HG03025 (cell line): Measurements from ENCODE around the gene ENTPD6.
"Not testable (repeated sequence)": the region's sequence is repeated elsewhere in the genome, so short reads cannot be mapped to it uniquely, and the experiment has no call there.

Experiments
- ATAC-seq: cut with Tn5 transposase; IDR thresholded peaks from one replicate; pipeline ENCODE4 v1.9.1; 2021; ENCODE audit warnings: mild to moderate bottlenecking, moderate library complexity; ENCODE audit not compliant: unreplicated experiment, low FRiP score

ENTPD6 gene

DNA sequence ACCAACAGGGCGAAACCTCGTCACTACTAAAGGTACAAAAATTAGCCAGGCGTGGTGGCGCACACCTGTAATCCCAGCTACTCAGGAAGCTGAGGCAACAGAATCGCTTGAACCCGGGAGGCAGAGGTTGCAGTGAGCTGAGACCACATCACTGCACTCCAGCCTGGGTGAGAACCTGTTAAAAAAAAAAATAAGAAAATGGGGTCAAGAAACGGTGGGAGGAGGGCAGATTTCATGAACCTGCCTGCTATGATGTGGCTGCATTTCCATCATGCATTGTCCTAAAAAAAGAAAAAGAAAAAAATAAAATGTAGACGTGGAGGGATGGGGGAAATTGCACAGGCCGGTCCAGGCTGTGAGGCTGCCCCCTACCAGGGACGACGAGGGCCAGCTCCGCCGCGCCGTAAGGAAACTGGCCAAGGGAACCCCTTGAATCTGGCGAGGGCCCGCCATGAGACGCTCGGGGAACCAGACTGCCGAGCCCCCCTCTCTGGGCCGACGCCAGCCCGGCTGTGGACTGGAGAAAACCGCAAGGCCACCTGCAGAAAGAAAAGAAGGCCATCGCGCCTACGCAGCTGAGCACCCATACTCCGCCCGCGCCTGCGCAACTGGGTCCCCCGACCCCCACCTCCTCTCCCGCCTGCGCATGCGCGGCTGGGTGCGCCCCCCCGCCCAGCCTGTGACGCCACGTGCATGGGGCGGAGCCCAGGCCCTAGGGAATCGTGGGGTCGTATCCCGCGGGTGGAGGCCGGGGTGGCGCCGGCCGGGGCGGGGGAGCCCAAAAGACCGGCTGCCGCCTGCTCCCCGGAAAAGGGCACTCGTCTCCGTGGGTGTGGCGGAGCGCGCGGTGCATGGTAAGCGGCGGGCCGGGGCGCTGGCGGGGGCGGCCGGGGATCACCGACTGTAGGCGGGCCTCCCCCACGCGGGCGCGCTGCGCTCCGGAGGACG, at the start of gene ENTPD6:
Gene ENTPD6 (plus strand): TSS at position 699 of the 948 bp plus-strand sequence. CDS start 10,825 bp downstream, outside the sequence.
- peak; percentile 75 for ATAC-seq

DNA sequence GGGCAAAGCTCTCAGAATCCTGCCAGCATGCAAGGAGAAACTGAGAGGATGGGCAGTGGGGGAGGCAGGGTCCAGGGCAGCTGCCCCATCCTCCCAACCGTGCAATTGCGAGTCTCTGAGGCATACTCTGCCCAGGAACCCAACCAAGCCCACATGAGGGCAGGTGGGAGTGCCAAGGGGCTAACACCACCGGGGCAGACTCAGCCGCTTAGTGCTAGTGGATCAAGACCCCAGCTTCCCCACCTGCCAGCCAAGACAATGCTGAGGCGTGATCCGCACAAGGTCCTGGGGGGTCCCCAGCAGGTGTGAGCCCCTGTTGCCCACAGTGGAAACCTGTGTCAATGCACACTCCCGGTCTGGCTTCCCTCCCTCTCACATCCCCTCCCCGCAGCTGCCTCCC, 48.5 kb upstream of the ENTPD6 start:
- no peak for ATAC-seq

DNA sequence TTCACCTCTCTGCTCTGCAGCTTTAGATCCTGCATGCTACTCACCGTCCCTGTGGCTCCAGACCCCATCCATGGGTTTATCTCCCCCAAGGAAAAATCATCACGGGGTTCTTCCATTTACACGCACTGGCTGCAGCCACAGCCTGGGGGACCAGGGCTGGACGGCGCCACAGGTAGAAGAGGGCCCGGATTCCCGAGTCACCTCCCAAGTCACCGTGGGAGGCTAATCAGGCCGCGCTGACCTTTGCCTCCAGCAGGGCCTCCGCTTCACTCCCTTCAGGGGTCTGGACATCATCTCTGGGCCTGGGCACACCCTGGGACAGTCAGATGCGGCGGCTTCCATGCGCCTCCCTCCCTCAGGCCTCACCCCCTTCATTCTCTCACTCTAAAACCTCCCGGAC, 47.8 kb upstream of the ENTPD6 start:
- no peak for ATAC-seq

DNA sequence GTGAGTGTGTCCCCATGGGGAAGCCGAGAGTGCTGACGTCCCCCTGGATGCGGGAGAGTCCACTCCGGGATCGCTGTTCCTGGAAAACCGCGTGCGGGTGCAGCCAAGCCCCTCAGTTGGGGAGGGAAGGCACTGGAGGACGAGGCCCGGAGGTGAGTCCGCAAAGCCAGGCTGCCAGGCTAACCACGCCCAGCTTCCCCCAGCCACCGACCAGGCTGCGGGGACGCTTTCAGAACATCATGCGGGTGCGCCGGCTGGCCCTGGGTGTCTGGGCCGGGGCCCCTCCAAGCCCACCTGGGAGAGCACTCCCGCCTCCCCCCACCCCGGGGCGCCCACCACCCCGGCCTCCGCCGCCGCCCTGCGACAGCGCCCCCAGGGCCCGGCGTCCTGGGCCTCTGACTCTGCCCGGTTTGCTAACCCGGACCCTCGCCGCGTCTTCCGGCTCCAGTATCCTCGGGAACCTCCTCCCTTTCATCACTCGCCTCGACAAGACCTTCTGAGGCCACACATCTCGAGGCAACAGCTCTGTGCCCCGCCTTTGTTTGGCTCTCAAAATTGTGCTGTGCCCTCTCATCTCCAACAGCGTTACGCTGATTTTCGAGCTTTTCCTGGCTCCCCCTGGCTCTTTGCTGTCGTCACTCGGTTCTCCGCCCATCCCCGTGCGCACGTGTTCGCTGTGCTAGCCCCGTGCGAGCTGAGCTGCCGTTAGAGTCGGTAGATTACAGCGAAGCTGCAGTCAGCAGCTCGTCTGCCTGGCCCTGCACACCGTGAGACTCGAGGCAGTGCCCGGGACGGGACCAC, 47.1 kb upstream of the ENTPD6 start:
- ATAC-seq, result no peak

DNA sequence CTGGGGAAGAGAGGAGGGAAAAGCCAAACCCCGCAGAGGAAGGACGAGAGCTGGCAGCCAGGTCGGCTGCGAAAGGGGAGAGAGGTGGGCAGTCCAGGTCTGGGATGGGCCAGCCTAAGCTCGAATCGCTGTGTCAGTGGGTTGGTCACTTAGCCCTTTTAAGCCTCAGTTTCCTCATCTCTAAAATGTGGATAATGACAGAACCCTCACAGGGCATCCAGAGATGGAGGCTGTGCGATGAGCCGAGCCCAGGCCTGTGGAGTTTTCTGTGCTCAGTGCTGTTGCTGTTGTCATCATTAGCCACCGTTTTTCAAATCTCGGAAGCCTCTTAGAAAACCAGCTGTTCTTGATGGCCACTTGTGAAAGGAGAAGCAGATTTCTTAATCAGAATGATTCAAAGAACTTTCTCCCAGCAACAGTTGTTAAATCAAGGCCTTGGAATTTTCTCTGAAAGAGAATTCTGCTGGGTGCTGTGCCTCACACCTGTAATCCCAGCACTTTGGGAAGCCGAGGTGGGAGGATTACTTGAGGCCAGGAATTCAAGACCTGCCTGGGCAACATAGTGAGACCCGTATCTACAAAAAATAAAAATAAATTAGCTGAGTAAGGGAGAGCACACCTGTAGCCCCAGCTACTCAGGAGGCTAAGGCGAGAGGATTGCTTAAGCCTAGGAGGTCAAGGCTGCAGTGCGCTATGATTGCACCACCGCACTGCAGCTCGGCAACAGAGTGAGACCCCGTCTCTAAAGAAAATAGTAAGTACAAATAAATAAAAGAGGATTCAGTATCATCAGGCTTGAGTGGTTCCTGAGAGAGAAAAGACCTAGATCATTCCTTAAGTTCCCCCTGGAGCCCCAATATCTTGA, 46.3 kb upstream of the ENTPD6 start:
- ATAC-seq, result no peak

DNA sequence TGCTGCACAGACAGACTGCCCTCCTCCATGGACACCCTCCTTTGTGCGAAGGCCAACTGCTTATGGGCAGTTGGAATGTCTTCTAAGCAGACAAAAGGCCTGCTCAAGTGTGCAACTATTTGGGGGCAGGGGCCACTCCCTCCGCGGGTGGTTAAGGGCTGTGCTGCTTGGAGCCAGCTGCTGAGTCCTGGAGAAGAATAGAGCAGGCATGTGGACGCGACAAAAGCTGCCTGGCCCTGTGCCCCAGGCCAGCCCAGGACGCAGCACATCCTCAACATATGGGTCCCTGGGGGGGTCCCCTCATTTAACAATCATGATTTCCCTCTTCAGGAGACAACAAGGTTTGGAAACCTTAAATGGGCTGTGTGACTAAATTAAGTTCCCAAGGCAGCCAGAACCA, 45.5 kb upstream of the ENTPD6 start:
- no peak for ATAC-seq

DNA sequence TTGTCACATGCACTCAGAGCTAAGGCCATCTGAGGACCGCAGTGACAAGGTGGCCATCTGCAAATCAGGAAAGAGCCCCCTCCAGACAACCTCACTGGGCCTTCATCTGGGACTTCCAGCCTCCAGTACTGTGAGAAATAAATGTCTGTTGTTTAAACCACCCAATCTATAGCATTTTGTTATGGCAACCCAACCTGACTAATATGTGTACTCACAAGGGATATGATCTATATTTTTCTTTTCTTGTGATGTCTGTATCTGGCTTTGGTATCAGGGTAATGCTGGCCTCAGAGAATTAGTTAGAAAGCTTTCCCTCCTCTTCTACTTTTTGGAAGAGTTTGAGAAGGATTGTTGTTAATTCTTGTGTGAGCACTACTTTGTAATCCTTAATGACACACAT, 37.5 kb upstream of the ENTPD6 start:
- ATAC-seq, result no peak

DNA sequence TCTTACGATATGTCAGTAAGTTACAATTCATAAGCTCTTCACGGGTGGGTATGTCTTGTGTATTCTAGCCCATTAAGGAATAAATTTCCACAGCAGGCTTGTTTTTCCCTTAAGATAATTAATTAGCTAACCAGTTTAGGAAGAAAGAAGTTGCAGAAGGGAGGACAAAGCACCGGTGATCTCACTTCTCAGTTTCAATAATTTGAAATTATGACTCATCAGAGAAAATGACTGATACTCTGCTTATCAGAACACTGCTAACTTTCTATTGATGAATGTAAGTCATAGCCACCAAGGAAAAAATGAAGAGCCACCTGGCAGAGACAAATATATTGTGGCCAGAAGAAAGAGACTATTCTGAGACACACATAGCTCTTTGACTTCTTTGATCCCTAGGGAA, 35.0 kb upstream of the ENTPD6 start:
- peak; percentile 64 for ATAC-seq

DNA sequence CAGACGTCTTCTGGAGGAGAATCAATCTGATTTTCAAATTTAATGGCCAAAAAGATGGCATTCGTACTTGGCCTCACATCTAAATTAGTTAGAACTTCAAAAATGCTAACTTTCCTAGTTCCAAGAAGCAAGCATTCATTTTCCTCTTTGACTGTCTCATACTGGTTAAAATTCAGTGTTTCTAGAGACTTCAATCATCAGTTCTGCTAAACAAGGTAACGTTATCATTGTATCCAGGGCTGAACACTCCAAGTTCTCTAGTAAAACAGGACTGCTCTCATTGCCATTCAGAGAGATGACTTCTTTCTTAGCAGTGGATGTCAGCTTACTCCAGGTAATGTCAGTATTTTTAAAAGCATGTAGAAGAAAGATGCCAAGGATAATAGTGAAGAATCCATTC, 34.6 kb upstream of the ENTPD6 start:
- ATAC-seq, result no peak

DNA sequence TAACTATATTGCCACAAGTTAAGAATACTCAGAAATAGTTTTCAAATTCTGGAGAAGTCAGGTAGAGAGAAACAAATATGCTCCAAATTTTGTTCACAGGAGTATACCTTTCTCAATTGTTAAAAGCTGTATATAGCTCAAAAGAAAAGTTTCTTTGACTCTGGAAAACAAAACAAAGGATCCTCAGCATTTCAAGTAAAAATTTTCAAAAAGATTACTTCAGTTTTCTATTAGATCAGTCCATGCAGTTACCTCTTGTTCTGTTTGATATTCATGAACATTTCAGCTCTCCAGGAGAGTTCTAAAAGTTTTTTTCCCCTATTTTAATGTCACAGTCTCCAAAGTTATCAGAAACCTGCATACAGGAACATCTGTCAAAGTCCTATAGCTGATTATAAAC, 30.4 kb upstream of the ENTPD6 start:
- no peak for ATAC-seq

DNA sequence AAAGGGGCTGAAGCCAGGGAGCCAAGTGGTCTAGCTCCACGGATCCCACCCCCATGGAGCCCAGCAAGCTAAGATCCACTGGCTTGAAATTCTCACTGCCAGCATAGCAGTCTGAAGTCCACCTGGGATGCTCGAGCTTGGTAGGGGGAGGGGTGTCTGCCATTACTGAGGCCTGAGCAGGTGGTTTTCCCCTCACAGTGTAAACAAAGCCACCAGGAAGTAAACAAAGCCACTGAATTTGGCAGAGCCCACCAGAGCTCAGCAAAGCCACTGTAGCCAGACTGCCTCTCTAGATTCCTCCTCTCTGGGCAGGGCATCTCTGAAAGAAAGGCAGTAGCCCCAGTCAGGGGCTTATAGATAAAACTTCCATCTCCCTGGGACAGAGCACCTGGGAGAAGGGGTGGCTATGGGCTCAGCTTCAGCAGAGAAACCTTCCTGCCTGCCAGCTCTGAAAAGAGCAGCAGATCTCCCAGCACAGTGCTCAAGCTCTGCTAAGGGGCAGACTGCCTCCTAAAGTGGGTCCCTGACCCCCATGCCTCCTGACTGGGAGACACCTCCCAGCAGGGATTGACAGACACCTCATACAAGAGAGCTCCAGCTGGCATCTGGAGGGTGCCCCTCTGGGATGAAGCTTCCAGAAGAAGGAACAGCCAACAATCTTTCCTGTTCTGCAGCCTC, 29.3 kb upstream of the ENTPD6 start:
- ATAC-seq, result not testable (repeated sequence)

DNA sequence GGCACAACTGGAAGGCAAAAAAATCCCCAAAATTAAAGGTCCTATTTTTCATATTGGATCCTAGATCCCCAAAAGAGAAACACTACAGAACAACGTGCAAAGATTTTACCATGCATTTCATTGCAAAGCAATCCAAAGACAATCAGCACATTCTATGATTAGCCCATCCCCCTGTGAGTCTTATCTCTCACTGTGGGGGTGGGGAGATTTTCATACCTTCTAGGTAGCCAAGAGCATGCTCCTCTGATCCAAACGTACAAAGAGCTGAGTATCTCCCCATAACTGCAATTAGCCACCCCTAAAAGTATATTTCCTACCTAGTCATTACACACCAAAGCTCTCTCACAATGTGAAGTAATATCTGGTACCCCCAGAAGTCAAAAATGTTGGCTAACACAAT, 22.2 kb upstream of the ENTPD6 start:
- no peak for ATAC-seq

DNA sequence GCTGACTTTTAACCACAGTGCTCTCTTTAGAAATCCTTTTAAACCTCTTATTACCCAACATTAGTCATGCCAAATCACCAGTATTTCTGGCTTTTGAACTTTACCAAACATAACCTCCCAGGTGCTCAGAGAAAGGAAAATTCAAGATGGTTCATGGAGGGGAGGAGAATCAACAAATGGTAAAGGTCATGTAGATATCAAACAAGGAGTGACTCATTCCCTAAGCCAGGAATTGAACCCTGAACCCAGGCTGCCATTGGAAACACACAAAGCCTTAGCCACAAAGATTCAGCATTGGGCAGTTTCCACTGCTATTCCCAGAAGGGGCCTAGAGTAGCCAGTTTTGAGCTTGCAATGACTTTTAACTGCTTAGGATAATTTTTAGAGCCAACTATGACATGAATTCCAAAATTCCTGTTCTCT, 21.6 kb upstream of the ENTPD6 start:
- no peak for ATAC-seq

DNA sequence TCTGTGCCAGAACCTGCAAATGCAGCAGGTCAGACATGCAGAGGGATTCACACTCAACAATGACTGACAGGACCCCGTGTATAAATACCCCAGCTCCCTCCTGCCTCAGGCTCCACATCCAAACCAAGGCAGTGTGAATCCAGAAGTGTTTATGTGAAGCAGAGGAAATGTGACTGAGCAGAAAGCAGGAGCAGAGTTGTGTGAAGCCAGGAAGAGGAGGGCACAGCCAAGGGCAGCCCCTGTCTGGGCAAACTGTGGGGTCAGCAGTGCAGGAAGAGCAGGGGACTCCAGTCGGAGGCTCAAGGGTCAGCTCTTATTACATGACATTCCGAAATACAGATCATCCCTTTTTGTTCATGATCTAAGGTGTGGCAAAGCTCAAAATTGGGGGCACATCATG, 19.3 kb upstream of the ENTPD6 start:
- no peak for ATAC-seq

DNA sequence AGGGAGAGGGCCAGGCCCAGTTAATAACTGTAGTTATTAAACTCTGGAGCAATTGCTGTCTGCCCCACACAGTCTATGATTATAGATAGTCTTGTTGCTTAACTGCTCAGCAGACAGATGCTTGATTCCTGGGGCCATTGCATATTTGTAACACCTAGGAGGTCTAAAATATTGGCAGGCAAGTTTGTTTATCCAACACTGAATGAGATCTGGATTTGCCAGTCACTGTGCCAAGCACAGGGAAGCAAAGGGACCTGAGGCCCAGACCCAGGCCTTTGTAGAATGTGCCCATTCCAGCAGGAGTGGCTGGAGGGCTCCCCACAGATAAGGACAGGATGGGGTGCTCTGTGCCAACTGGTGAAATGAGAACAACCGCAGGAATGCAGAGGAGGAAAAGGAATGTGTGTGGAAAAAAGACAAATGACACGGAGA, 17.6 kb upstream of the ENTPD6 start:
- ATAC-seq, result no peak

DNA sequence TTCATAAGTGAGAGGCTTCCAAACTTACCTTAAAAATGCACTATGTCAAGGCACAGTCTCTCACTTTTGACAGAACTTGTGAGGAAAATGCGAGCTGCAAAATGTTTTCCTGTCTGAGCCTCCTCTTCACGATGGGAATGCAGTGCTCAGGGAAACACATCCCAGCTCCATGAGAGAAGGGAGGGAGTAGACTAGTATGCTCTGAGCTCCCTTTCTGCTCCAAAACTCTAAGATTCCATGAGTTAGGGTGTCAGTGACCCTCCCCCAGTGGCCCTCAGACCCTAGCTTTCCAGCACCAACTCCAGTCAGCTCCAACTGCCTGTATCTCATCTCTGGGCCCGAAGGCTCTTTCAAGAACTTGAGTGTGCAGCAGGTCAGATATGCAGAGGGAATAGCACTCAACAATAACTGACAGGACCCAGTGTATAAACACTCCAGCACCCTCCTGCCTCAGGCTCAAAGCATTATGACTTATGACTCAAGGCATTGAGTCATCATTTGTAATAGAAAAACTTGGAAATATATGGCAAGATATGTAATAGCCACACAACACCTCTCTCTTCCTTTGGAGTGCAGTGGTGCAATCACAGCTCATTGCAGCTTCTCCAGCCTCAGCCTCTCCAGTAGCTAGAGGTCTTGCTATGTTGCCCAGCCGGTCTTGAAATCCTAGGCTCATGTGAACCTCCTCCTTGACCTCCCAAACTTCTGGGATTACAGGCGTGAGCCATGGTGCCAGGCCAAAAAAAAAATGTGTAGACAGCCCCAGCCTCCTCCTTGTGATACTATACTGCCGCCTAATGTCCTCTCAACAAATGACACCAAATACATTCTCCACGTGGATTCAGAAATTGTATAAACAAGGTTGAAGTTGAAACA, 16.7 kb upstream of the ENTPD6 start:
- no peak for ATAC-seq

DNA sequence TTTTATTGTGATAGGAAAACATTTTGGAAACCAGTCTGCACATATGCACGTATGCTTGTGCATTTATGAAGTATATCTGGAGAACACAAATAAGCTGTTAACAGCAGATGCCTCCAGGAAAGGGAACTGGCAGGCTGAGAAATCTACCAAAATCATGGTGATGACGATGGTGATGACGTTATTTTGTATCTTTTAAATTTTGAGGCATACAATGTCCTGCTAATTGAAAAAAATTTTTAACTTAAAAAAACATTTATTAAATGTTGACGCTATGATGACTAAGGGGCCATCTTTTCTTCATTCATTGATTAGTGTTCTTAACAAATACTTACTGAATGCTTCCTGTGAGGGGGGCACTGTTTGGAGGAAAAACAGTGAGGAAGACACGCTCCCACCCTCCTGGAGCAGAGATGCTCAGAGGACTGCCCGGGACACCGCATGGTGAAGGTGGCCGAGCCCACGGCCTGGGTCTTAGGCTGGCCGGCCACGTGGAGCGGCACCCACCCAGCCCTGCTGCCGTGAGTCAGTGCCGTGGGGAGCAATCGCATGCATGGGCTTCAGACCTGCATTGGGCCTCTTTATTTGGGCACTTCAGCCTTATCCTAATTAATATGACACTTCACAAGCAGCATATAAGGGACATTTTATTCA, 15.9 kb upstream of the ENTPD6 start:
- no peak for ATAC-seq

DNA sequence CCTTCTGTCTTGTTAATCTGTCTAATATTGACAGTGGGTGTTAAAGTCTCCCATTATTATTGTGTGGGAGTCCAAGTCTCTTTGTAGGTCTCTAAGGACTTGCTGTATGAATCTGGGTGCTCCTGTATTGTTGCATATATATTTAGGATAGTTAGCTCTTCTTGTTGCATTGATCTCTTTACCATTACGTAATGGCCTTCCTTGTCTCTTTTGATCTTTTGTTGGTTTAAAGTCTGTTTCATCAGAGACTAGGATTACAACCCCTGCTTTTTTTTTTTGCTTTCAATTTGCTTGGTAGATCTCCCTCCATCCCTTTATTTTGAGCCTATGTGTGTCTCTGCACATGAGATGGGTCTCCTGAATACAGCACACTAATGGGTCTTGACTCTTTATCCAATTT, 11.1 kb upstream of the ENTPD6 start:
- not testable (repeated sequence) for ATAC-seq

DNA sequence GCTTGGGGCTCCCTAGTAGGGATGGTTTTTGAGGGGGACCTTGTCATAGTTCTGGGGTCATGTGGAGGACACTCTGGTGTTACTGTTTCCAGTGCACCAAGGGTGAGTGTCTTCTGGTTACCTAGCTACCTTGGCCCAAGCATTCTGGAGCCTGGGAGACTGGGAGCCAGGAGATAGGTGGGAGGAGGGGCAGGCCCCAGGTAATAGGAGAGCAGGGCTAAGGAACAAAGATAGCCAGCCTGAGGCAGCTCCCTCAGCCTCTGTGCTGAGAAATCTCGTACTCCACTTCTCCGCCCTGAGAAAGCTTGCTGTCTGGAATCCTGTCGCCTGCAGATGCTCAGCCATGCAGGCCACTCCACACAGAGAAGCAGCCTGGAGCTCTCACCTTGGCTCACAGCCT, 8.3 kb upstream of the ENTPD6 start:
- no peak for ATAC-seq
